Activated T-cell treated with anti-CD3 and anti-CD28 coated beads, Interleukin-2, amount 50 U/mL, for 4 hours (primary cell): ENCODE results near the gene NXF1. TPM values are rescaled to one million over a fixed set of nuclear protein-coding genes. Genes with fewer than 3 reads are reported as not detected.
"Not testable (repeated sequence)": the region's sequence is repeated elsewhere in the genome, so short reads cannot be mapped to it uniquely, and the experiment has no call there.

Experiments used
- ATAC-seq, 2 donors: fragments of 200-7000 bp; cut with Tn5 transposase; one replicate each; pipeline ENCODE4 v1.10.0; 2021
- DNase-seq: peaks from one replicate; pipeline ENCODE4 v3.0.0-alpha.2; 2020
- H3K27me3 Mint-ChIP-seq: one replicate; pipeline ENCODE4 v1.8.0; 2021; ENCODE audit warnings: low read depth, mixed read lengths
- H3K36me3 Mint-ChIP-seq: one replicate; pipeline ENCODE4 v1.8.0; 2022; ENCODE audit warnings: mixed read lengths; ENCODE audit not compliant: insufficient read depth
- H3K4me1 Mint-ChIP-seq: one replicate; pipeline ENCODE4 v1.8.0; 2021; ENCODE audit warnings: low read depth, mixed read lengths
- H3K4me3 Mint-ChIP-seq: one replicate; pipeline ENCODE4 v1.8.0; 2021; ENCODE audit warnings: mild to moderate bottlenecking, moderate library complexity, mixed read lengths
- H3K9me3 Mint-ChIP-seq: one replicate; pipeline ENCODE4 v1.8.0; 2021; ENCODE audit warnings: mixed read lengths
- total RNA-seq, 3 donors: library from RNA; stranded (reverse); gene quantifications; one replicate each; pipeline ENCODE4 v1.2.1, GENCODE V29; 2021

The NXF1 gene
- total RNA-seq, 3 donors from 2014 or later: 138 to 180 (median 158) TPM

- Mint-ChIP-seq H3K4me1 (peaks cover 24% of the 10 kb centered on the region), H3K4me3 (peak overlapping the region; percentile 97), H3K27me3 (no peaks in the 10 kb centered on the region), H3K36me3 (peaks cover 8% of the 10 kb centered on the region), H3K9me3 (no peaks in the 10 kb centered on the region)
- ATAC-seq (no peak), DNase-seq (no peak)
Observed at GRCh38 chr11:62752994-62753735, 52.1 kb downstream of the NXF1 start.

DNA sequence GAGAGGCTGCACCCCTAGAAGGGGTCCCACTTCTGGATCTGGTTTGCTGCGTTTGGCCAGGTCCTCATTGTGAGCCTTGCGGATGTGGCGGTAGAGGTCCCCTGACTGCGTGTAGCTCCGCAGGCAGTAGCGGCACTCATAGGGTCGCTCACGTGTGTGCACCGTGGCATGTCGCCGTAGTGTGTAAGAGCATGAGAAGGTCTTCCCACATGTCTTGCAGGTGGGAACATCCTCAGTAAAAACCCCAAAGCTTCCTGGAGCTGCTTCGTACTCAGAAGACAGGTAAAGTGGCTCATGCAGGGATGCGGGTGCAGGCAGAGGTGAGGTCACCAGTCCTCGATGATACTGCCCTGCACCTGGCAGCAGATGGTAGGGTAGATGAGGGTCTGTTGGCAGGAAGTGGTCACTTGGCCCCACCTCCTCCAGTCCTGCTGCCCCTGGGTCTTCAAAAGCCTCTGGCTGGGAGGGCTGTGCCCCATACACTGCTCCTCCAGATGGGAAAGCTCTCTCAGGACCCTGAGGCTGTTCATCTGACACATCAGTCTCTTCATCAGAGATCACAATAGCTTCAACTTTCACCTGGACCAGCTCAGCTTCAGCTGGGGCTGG is 53.0 kb downstream of the NXF1 start:
- Mint-ChIP-seq H3K4me1 (peaks cover 24% of the 10 kb centered on the region), H3K36me3 (peaks cover 8% of the 10 kb centered on the region), H3K4me3 (no peak overlapping the region), H3K27me3 (no peaks in the 10 kb centered on the region), H3K9me3 (no peaks in the 10 kb centered on the region)
- ATAC-seq (no peak), DNase-seq (no peak)

GRCh38 chr11:62749931-62750330 is 55.3 kb downstream of the NXF1 start:
- H3K4me1 Mint-ChIP-seq: peaks cover 24% of the 10 kb centered on the region
- not testable (repeated sequence) for H3K4me3 Mint-ChIP-seq, H3K36me3 Mint-ChIP-seq, H3K27me3 Mint-ChIP-seq, DNase-seq, H3K9me3 Mint-ChIP-seq, ATAC-seq

DNA sequence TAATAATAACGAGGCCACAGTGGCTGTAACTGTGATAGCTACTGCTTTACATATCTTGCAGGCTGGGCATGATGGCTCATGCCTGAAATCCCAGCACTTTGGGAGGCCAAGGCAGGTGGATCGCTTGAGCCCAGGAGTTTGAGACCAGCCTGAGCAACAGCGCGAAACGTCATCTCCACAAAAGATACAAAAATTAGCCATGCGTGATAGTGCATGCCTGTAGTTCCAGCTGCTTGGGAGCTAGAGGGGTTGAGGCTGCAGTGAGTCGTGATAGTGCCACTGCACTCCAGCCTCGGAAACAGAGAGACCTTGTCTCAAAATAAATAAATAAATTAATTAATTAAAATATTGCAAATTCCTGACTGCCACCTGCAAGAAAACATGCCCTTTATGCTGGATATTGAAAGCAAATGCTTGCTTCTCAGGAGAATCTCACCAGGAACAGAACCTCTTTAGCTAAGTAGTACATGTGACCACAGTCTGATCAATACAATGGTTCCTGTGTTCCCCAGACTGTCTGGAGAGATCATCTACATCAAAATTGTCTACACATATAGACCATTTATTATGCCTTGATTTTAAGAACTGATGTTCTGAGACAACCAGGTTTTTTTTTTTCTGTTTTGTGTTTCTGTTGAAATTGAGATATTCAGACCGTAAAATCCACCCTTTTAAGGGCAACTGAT is 57.6 kb downstream of the NXF1 start:
- ATAC-seq: no peak
- H3K4me1 Mint-ChIP-seq: peaks cover 12% of the 10 kb centered on the region
- no peak for DNase-seq
- H3K9me3 Mint-ChIP-seq: no peaks in the 10 kb centered on the region
- no peak overlapping the region for H3K4me3 Mint-ChIP-seq
- H3K36me3 Mint-ChIP-seq: peaks cover 8% of the 10 kb centered on the region
- H3K27me3 Mint-ChIP-seq: no peaks in the 10 kb centered on the region

Other genes with a start within 250 kb of the NXF1 start
- 1,000 to 10,000 TPM; 1,775 to 1,880 (median 1,879) TPM for gene EEF1G, start 231.5 kb downstream of the NXF1 start, total RNA-seq
- gene TUT1, start 213.9 kb downstream of the NXF1 start, total RNA-seq: 10 to 100 TPM; 39.4 to 46.1 (median 41.6) TPM
- gene MTA2, start 203.6 kb downstream of the NXF1 start, total RNA-seq: 100 to 1,000 TPM; 217 to 224 (median 220) TPM
- gene EML3, start 192.7 kb downstream of the NXF1 start, total RNA-seq: 100 to 1,000 TPM; 145 to 160 (median 155) TPM
- gene ROM1, start 192.2 kb downstream of the NXF1 start, total RNA-seq: 1 to 10 TPM; 5.8 to 6.6 (median 5.8) TPM
- gene B3GAT3, start 183.5 kb downstream of the NXF1 start, total RNA-seq: 10 to 100 TPM; 58.2 to 66.2 (median 59.7) TPM
- 100 to 1,000 TPM; 173 to 204 (median 194) TPM for gene GANAB, start 158.8 kb downstream of the NXF1 start, total RNA-seq
- 10 to 100 TPM; 43.5 to 50.0 (median 48.0) TPM for gene INTS5, start 152.1 kb downstream of the NXF1 start, total RNA-seq
- gene C11orf98, start 140.2 kb downstream of the NXF1 start, total RNA-seq: 100 to 1,000 TPM; 174 to 212 (median 206) TPM
- 10 to 100 TPM; 54.6 to 73.1 (median 73.0) TPM for gene CSKMT, start 140.1 kb downstream of the NXF1 start, total RNA-seq
- gene UQCC3, start 133.8 kb downstream of the NXF1 start, total RNA-seq: 10 to 100 TPM in 2 of 3 donors, 1 to 10 TPM in 1; 9.4 to 14.6 (median 10.6) TPM
- gene LBHD1, start 133.2 kb downstream of the NXF1 start, total RNA-seq: 10 to 100 TPM; 17.0 to 22.2 (median 19.2) TPM
- 100 to 1,000 TPM; 151 to 174 (median 157) TPM for gene UBXN1, start 126.4 kb downstream of the NXF1 start, total RNA-seq
- under 1 TPM; 0.21 to 0.33 (median 0.30) TPM for gene LRRN4CL, start 115.9 kb downstream of the NXF1 start, total RNA-seq
- 10 to 100 TPM; 23.6 to 29.6 (median 26.9) TPM for gene BSCL2, start 98.0 kb downstream of the NXF1 start, total RNA-seq
- gene GNG3, start 97.8 kb downstream of the NXF1 start, total RNA-seq: not detected
- gene HNRNPUL2, start 78.0 kb downstream of the NXF1 start, total RNA-seq: 10 to 100 TPM; 45.3 to 49.4 (median 47.9) TPM
- gene TTC9C, start 77.0 kb downstream of the NXF1 start, total RNA-seq: 10 to 100 TPM; 20.2 to 22.9 (median 20.9) TPM
- 1 to 10 TPM; 5.7 to 6.9 (median 6.5) TPM for gene ZBTB3, start 51.3 kb downstream of the NXF1 start, total RNA-seq
- gene POLR2G, start 43.9 kb downstream of the NXF1 start, total RNA-seq: 100 to 1,000 TPM; 143 to 145 (median 144) TPM
- gene TAF6L, start 34.0 kb downstream of the NXF1 start, total RNA-seq: 10 to 100 TPM; 27.2 to 34.3 (median 29.1) TPM
- 10 to 100 TPM; 26.8 to 35.4 (median 31.6) TPM for gene TMEM179B, start 18.0 kb downstream of the NXF1 start, total RNA-seq
- 10 to 100 TPM in 2 of 3 donors, 1 to 10 TPM in 1; 9.4 to 12.1 (median 11.6) TPM for gene TMEM223, start 13.4 kb downstream of the NXF1 start, total RNA-seq
- gene STX5, start 26.6 kb upstream of the NXF1 start, total RNA-seq: 10 to 100 TPM; 22.3 to 31.6 (median 28.4) TPM
- under 1 TPM; 0.63 to 0.92 (median 0.89) TPM for gene TEX54, start 27.4 kb upstream of the NXF1 start, total RNA-seq
- 100 to 1,000 TPM; 228 to 254 (median 235) TPM for gene WDR74, start 34.1 kb upstream of the NXF1 start, total RNA-seq
- 100 to 1,000 TPM; 580 to 683 (median 586) TPM for gene SLC3A2, start 75.5 kb upstream of the NXF1 start, total RNA-seq
- not detected for gene CHRM1, start 115.9 kb upstream of the NXF1 start, total RNA-seq
- gene SLC22A6, start 179.5 kb upstream of the NXF1 start, total RNA-seq: not detected
- not detected for gene SLC22A8, start 210.4 kb upstream of the NXF1 start, total RNA-seq